Activated T-helper 2 cell treated with anti-CD3 and anti-CD28 coated beads, Interferon-gamma antibody, Interleukin-2, Interleukin-4, amounts not matched to agents 10 μg/mL and 5 μg/mL and 100 μg/mL, durations not matched to agents 14 hours and 24 hours and 36 hours (primary cell): ENCODE data around the gene MTARC2. TPM values are rescaled to one million over a fixed set of nuclear protein-coding genes. Genes with fewer than 3 reads are reported as not detected.
A peak's percentile ranks its signal among the peaks of the same experiment; 100 is the strongest.
"Not testable (repeated sequence)": the region's sequence is repeated elsewhere in the genome, so short reads cannot be mapped to it uniquely, and the experiment has no call there.

Experiments
- DNase-seq: peaks from one replicate; pipeline ENCODE4 v3.0.0; 2021; ENCODE audit warnings: low spot score
- H3K27ac Mint-ChIP-seq: one replicate; pipeline ENCODE4 v1.8.0; 2021; ENCODE audit warnings: mixed read lengths
- H3K27me3 Mint-ChIP-seq: one replicate; pipeline ENCODE4 v1.8.0; 2021; ENCODE audit warnings: low read depth, mixed read lengths
- H3K36me3 Mint-ChIP-seq: one replicate; pipeline ENCODE4 v1.8.0; 2021; ENCODE audit warnings: low read depth, mixed read lengths
- H3K4me1 Mint-ChIP-seq: one replicate; pipeline ENCODE4 v1.8.0; 2021; ENCODE audit warnings: low read depth, mixed read lengths
- H3K4me3 Mint-ChIP-seq: one replicate; pipeline ENCODE4 v1.8.0; 2021; ENCODE audit warnings: low read depth, mild to moderate bottlenecking, moderate library complexity, mixed read lengths
- H3K9me3 Mint-ChIP-seq: one replicate; pipeline ENCODE4 v1.8.0; 2021; ENCODE audit warnings: mixed read lengths
- intact Hi-C: fragments of 100-400 bp; cut with micrococcal nuclease; formaldehyde crosslinking; loops from one replicate; pipeline ENCODE4 v1.15.1; 2023
- total RNA-seq: library from RNA; stranded (reverse); gene quantifications from 2 replicates; pipeline ENCODE4 v1.2.3, GENCODE V29; 2022

The MTARC2 gene
- total RNA-seq, 1 donor from 2014 or later: not detected

- H3K9me3 Mint-ChIP-seq: no peaks in the 10 kb centered on the region
Observed at GRCh38 chr1:220710333-220710732, 37.8 kb upstream of the MTARC2 start.

GRCh38 chr1:220711056-220711809, 36.9 kb upstream of the MTARC2 start:
- intact Hi-C loops: no loop called here
- Mint-ChIP-seq H3K4me3 (no peak overlapping the region), H3K27ac (no peak overlapping the region), H3K9me3 (no peaks in the 10 kb centered on the region), H3K36me3 (no peaks in the 10 kb centered on the region), H3K4me1 (no peaks in the 10 kb centered on the region), H3K27me3 (no peaks in the 10 kb centered on the region)
- no peak for DNase-seq

More at GRCh38 chr1:220710333-220710732, 37.8 kb upstream of the MTARC2 start:
- intact Hi-C loops: no loop called here
- H3K27ac Mint-ChIP-seq: no peak overlapping the region
- no peak overlapping the region for H3K4me3 Mint-ChIP-seq
- no peaks in the 10 kb centered on the region for H3K27me3 Mint-ChIP-seq
- no peaks in the 10 kb centered on the region for H3K4me1 Mint-ChIP-seq
- H3K36me3 Mint-ChIP-seq: no peaks in the 10 kb centered on the region
- no peak for DNase-seq

GRCh38 chr1:220715986-220716385, 32.1 kb upstream of the MTARC2 start:
- DNase-seq, H3K27me3 Mint-ChIP-seq, H3K4me1 Mint-ChIP-seq, H3K27ac Mint-ChIP-seq, H3K4me3 Mint-ChIP-seq, H3K9me3 Mint-ChIP-seq, intact Hi-C loops, H3K36me3 Mint-ChIP-seq: not testable (repeated sequence)

GRCh38 chr1:220717800-220718640, 30.1 kb upstream of the MTARC2 start:
- no peaks in the 10 kb centered on the region for H3K36me3 Mint-ChIP-seq
- H3K27ac Mint-ChIP-seq: no peak overlapping the region
- H3K4me1 Mint-ChIP-seq: no peaks in the 10 kb centered on the region
- H3K27me3 Mint-ChIP-seq: peaks cover 5% of the 10 kb centered on the region
- intact Hi-C loops: no loop called here
- no peaks in the 10 kb centered on the region for H3K9me3 Mint-ChIP-seq
- H3K4me3 Mint-ChIP-seq: no peak overlapping the region
- no peak for DNase-seq

- intact Hi-C loops: not testable (repeated sequence)
Observed at GRCh38 chr1:220721266-220721665, 26.9 kb upstream of the MTARC2 start.

GRCh38 chr1:220726634-220727033, 21.5 kb upstream of the MTARC2 start:
- Mint-ChIP-seq H3K4me1 (no peaks in the 10 kb centered on the region), H3K4me3 (no peak overlapping the region), H3K9me3 (no peaks in the 10 kb centered on the region), H3K27me3 (peaks cover 14% of the 10 kb centered on the region), H3K27ac (no peak overlapping the region), H3K36me3 (no peaks in the 10 kb centered on the region)
- intact Hi-C loops: no loop called here
- DNase-seq: no peak

More at GRCh38 chr1:220721266-220721665, 26.9 kb upstream of the MTARC2 start:
- not testable (repeated sequence) for H3K4me1 Mint-ChIP-seq, H3K27me3 Mint-ChIP-seq, DNase-seq, H3K36me3 Mint-ChIP-seq, H3K4me3 Mint-ChIP-seq, H3K27ac Mint-ChIP-seq, H3K9me3 Mint-ChIP-seq

GRCh38 chr1:220727519-220727918, 20.6 kb upstream of the MTARC2 start:
- Mint-ChIP-seq H3K9me3 (no peaks in the 10 kb centered on the region), H3K4me3 (no peak overlapping the region), H3K27me3 (peaks cover 16% of the 10 kb centered on the region), H3K27ac (no peak overlapping the region), H3K36me3 (no peaks in the 10 kb centered on the region), H3K4me1 (no peaks in the 10 kb centered on the region)
- no peak for DNase-seq
- intact Hi-C loops: no loop called here

- no peak overlapping the region for H3K27ac Mint-ChIP-seq
- peaks cover 22% of the 10 kb centered on the region for H3K27me3 Mint-ChIP-seq
- no peak overlapping the region for H3K4me3 Mint-ChIP-seq
- DNase-seq: no peak
- H3K36me3 Mint-ChIP-seq: no peaks in the 10 kb centered on the region
- intact Hi-C loops: loop anchor here (5.0 kb wide), 1 partner anchor 38 kb away; the partner anchor contains the start of gene C1orf115
- H3K4me1 Mint-ChIP-seq: peaks cover 2% of the 10 kb centered on the region
- no peaks in the 10 kb centered on the region for H3K9me3 Mint-ChIP-seq
Observed at GRCh38 chr1:220730486-220730885, 17.6 kb upstream of the MTARC2 start.

- Mint-ChIP-seq H3K27me3 (peaks cover 15% of the 10 kb centered on the region), H3K4me3 (no peak overlapping the region), H3K27ac (no peak overlapping the region), H3K36me3 (no peaks in the 10 kb centered on the region), H3K4me1 (peaks cover 2% of the 10 kb centered on the region), H3K9me3 (no peaks in the 10 kb centered on the region)
- intact Hi-C loops: loop anchor here (2.0 to 5.0 kb wide), 2 partner anchors 40 to 51 kb away; partner anchors contain the start of gene C1orf115
- no peak for DNase-seq
Observed at GRCh38 chr1:220732137-220732536, 16.0 kb upstream of the MTARC2 start.

- Mint-ChIP-seq H3K36me3 (no peaks in the 10 kb centered on the region), H3K4me1 (peaks cover 2% of the 10 kb centered on the region), H3K9me3 (no peaks in the 10 kb centered on the region), H3K27me3 (peaks cover 15% of the 10 kb centered on the region), H3K27ac (no peak overlapping the region), H3K4me3 (no peak overlapping the region)
- intact Hi-C loops: loop anchor here (2.0 to 5.0 kb wide), 2 partner anchors 40 to 52 kb away; partner anchors contain the start of gene C1orf115
- no peak for DNase-seq
Observed at GRCh38 chr1:220732621-220733020, 15.5 kb upstream of the MTARC2 start.

- no peak overlapping the region for H3K27ac Mint-ChIP-seq
- intact Hi-C loops: loop anchor here (2.0 to 5.0 kb wide), 2 partner anchors 41 to 52 kb away; partner anchors contain the start of gene C1orf115
- peak; percentile 70 for DNase-seq
- no peaks in the 10 kb centered on the region for H3K36me3 Mint-ChIP-seq
- H3K9me3 Mint-ChIP-seq: no peaks in the 10 kb centered on the region
- no peak overlapping the region for H3K4me3 Mint-ChIP-seq
- H3K27me3 Mint-ChIP-seq: peaks cover 15% of the 10 kb centered on the region
- H3K4me1 Mint-ChIP-seq: peaks cover 2% of the 10 kb centered on the region
Observed at GRCh38 chr1:220733086-220733601, 15.0 kb upstream of the MTARC2 start.

GRCh38 chr1:220734571-220735326, 13.4 kb upstream of the MTARC2 start:
- Mint-ChIP-seq H3K4me3 (no peak overlapping the region), H3K27me3 (peaks cover 15% of the 10 kb centered on the region), H3K27ac (no peak overlapping the region), H3K36me3 (no peaks in the 10 kb centered on the region), H3K4me1 (peaks cover 2% of the 10 kb centered on the region), H3K9me3 (no peaks in the 10 kb centered on the region)
- no peak for DNase-seq
- intact Hi-C loops: loop anchor here (5.0 kb wide), 1 partner anchor 42 kb away; the partner anchor contains the start of gene C1orf115
